Endothelial cell of umbilical vein (primary cell): ENCODE results near the gene TESK2. TPM values are rescaled to one million over a fixed set of nuclear protein-coding genes. Genes with fewer than 3 reads are reported as not detected.

Source experiments
- BruUV-seq: library from RNA; stranded (reverse); fragments of 400-500 nt; replicated peaks from 2 replicates; lab custom pipeline; 2021; lab: Mats Ljungman, UMichigan
- CTCF ChIA-PET: fragments of 300-600, 350-600 bp; sonication (Branson Sonifier 250); formaldehyde crosslinking; loops from one replicate; lab custom pipeline; 2021; ENCODE audit warnings: antibody characterized with exemption, inconsistent platforms; lab: Charles Lee
- POLR2A ChIA-PET: fragments of 300-600, 350-600 bp; sonication (Branson Sonifier 250); formaldehyde crosslinking; loops from one replicate; lab custom pipeline; 2021; ENCODE audit warnings: antibody characterized with exemption, inconsistent platforms; lab: Charles Lee
- DNase-seq: peaks from one replicate; pipeline ENCODE4 v3.0.0-alpha.2; 2011; ENCODE audit warnings: low read depth, low spot score
- FAIRE-seq: peaks from 2 replicates; lab custom pipeline; 2011; peaks lifted over from hg19 to GRCh38; lab: Jason Lieb, UNC
- H2AFZ ChIP-seq: 2 replicates; pipeline ENCODE4 v1.6.0; 2012; ENCODE audit warnings: low read depth, low read length, control low read depth, inconsistent platforms
- H3K27ac ChIP-seq: 2 replicates; pipeline ENCODE4 v1.5.1; 2011; ENCODE audit warnings: low read depth, mild to moderate bottlenecking, control low read depth, low read length, moderate library complexity; ENCODE audit not compliant: insufficient read depth
- H3K27me3 ChIP-seq, 2 experiments: 2 replicates each; pipeline versions ENCODE4 v1.6.0 to v1.6.1; 2011; ENCODE audit warnings: low read length in 2 of 2, mixed read lengths in 1 of 2; ENCODE audit not compliant: control insufficient read depth in 2 of 2, insufficient read depth in 2 of 2
- H3K36me3 ChIP-seq, 2 experiments: 2 replicates in 1 of 2; 3 replicates in 1 of 2; pipeline ENCODE4 v1.5.1; 2011; ENCODE audit warnings: low read length in 2 of 2, mild to moderate bottlenecking in 1 of 2, moderate library complexity in 1 of 2; ENCODE audit not compliant: control insufficient read depth in 2 of 2, insufficient read depth in 2 of 2; ENCODE audit errors: extremely low read depth in 1 of 2
- H3K4me1 ChIP-seq: 3 replicates; pipeline ENCODE4 v1.5.1; 2011; ENCODE audit warnings: mild to moderate bottlenecking, low read length; ENCODE audit not compliant: control insufficient read depth, insufficient read depth; ENCODE audit errors: extremely low read depth
- H3K4me2 ChIP-seq: 2 replicates; pipeline ENCODE4 v1.6.1; 2011; ENCODE audit warnings: low read length, control low read depth, mixed read lengths; ENCODE audit not compliant: insufficient read depth
- H3K4me3 ChIP-seq, 3 experiments: fragments of 200-600 bp in 1 of 3; sonication (generic), shearing (Covaris generic) in 1 of 3; replicated peaks in 1 of 3; 2 replicates each; pipeline ENCODE4 v1.5.1; 2011 to 2016; ENCODE audit warnings: control low read depth in 3 of 3, low read length in 3 of 3, mild to moderate bottlenecking in 2 of 3, inconsistent platforms in 1 of 3, low read depth in 1 of 3, moderate library complexity in 1 of 3; ENCODE audit not compliant: insufficient read depth in 1 of 3
- H3K79me2 ChIP-seq: 2 replicates; pipeline ENCODE4 v1.6.0; 2012; ENCODE audit warnings: low read length, inconsistent platforms; ENCODE audit not compliant: control insufficient read depth, insufficient read depth
- H3K9ac ChIP-seq: replicated peaks from 2 replicates; pipeline ENCODE3; 2011; ENCODE audit warnings: low read length, control low read depth; ENCODE audit not compliant: insufficient read depth; ENCODE audit errors: extremely low read depth
- H3K9me1 ChIP-seq: replicated peaks from 3 replicates; pipeline ENCODE4 v1.6.0; 2011; ENCODE audit warnings: mild to moderate bottlenecking, low read length; ENCODE audit not compliant: control insufficient read depth, insufficient read depth; ENCODE audit errors: extremely low read depth
- H3K9me3 ChIP-seq: replicated peaks from 2 replicates; pipeline ENCODE4 v1.5.1; 2012; ENCODE audit warnings: low read length, inconsistent platforms; ENCODE audit not compliant: control insufficient read depth, insufficient read depth
- H4K20me1 ChIP-seq: replicated peaks from 2 replicates; pipeline ENCODE3; 2011; ENCODE audit warnings: mild to moderate bottlenecking, low read length; ENCODE audit not compliant: control insufficient read depth, insufficient read depth; ENCODE audit errors: extremely low read depth
- CTCF ChIP-seq, 2 donors: IDR thresholded peaks; 1 replicate in 1 of 2; 2 replicates in 1 of 2; pipeline ENCODE4 v1.5.1; 2011; ENCODE audit warnings: low read length in 2 of 2, mild to moderate bottlenecking in 2 of 2, moderate library complexity in 2 of 2, control low read depth in 1 of 2, inconsistent platforms in 1 of 2, low read depth in 1 of 2; ENCODE audit not compliant: insufficient read depth in 1 of 2; ENCODE audit errors: extremely low read depth in 1 of 2
- GATA2 ChIP-seq: IDR thresholded peaks from 2 replicates; pipeline ENCODE4 v1.7.0; 2011; ENCODE audit warnings: low read depth, mild to moderate bottlenecking, moderate library complexity, mixed read lengths, low read length; ENCODE audit not compliant: insufficient read length, insufficient read depth
- JUN ChIP-seq: IDR thresholded peaks from 2 replicates; pipeline ENCODE4 v1.6.1; 2011; ENCODE audit warnings: borderline replicate concordance, low read depth; ENCODE audit not compliant: insufficient read length, insufficient read depth
- MAX ChIP-seq: IDR thresholded peaks from 2 replicates; pipeline ENCODE4 v1.6.1; 2011; ENCODE audit not compliant: insufficient read depth, insufficient read length
- MYC ChIP-seq: IDR thresholded peaks from one replicate; pipeline ENCODE4 v1.6.1; 2011; ENCODE audit warnings: mild to moderate bottlenecking, low read depth, low read length
- POLR2A ChIP-seq: IDR thresholded peaks from 2 replicates; pipeline ENCODE4 v1.6.1; 2012; ENCODE audit warnings: low read depth, mild to moderate bottlenecking, control low read depth, low read length
- dilution Hi-C: fragments of 300-500 bp; cut with MboI; formaldehyde crosslinking; loops from one replicate; pipeline ENCODE4 v1.15.0; 2019; ENCODE audit warnings: low sequenced_read_pairs; ENCODE audit not compliant: extremely low pct_ligation_motif_present
- intact Hi-C: fragments of 100-400 bp; cut with micrococcal nuclease; formaldehyde crosslinking; loops from one replicate; pipeline ENCODE4 v1.10.0; 2022
- polyA plus RNA-seq, 4 experiments: library from polyadenylated mRNA; depleted of rRNA in 3 of 4; stranded (reverse) in 3 of 4; unstranded in 1 of 4; fragments of >200 nt; gene quantifications; 2 replicates each; pipeline versions ENCODE4 v1.2.1 to v1.2.3, GENCODE V29; 2011 to 2012; ENCODE audit warnings: missing spikeins in 1 of 4
- total RNA-seq: library from RNA; stranded (reverse); gene quantifications from 2 replicates; pipeline ENCODE4 v1.2.3, GENCODE V29; 2021

The TESK2 gene
- total and polyA plus RNA-seq, 2 donors (not counting 3 experiments of a cell fraction or from before 2014, with no cell fraction given), result 2.1 to 2.6 TPM

DNA sequence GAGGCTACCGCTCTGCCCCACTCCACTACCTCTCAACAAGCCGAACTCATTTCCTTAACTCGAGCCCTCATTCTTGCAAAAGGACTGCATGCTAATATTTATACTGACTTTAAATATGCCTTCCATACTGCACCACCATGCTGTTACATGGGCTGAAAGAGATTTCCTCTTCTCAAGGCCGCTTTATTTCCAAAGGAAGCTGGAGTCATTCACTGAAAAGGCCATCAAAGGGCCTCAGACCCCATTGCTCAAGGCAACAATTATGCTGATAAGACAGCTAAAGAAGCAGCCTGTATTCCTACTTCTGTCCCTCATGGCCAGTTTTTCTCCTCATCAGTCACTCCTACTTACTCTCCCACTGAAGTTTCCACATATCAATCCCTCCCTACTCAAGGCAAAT, 171.2 kb downstream of the TESK2 start:
- Histone ChIP-seq H2AFZ (no peak overlapping the region), H3K4me2 (no peak overlapping the region), H3K27me3 (peaks cover 0 to 2% of the 10 kb centered on the region in 2 experiments), H3K79me2 (no peaks in the 10 kb centered on the region), H4K20me1 (no peaks in the 10 kb centered on the region), H3K36me3 (no peaks in the 10 kb centered on the region), H3K9me3 (no peaks in the 10 kb centered on the region), H3K9me1 (no peaks in the 10 kb centered on the region), H3K9ac (no peak overlapping the region), H3K4me1 (no peaks in the 10 kb centered on the region), H3K4me3 (no peak overlapping the region), H3K27ac (no peak overlapping the region)
- no TSS peak for BruUV-seq
- DNase-seq (no peak), FAIRE-seq (no peak)
- TF ChIP-seq MAX, result no peak
- TF ChIP-seq CTCF (IDR thresholded peaks at IDR 0.05; ENCODE audit: extremely low read depth in 1 of 2, insufficient read depth in 1 of 2, low read depth in 1 of 2, low read length in 2 of 2), result no peak
- TF ChIP-seq GATA2, result no peak
- intact Hi-C loops, result no loop called here
- CTCF ChIA-PET, result interaction anchor here (1.1 to 1.6 kb wide), 3 partner anchors 9 to 17 kb away, joined by 3 to 6 read pairs (median 4); no protein-coding TSS in a partner anchor
- POLR2A ChIA-PET, result no interaction called here
- dilution Hi-C loops, result no loop called here

GRCh38 chr1:45317166-45317565, 173.8 kb downstream of the TESK2 start:
- BruUV-seq, result no TSS peak
- Histone ChIP-seq H3K79me2 (no peaks in the 10 kb centered on the region), H3K9me3 (no peaks in the 10 kb centered on the region), H3K4me3 (no peak overlapping the region), H2AFZ (no peak overlapping the region), H3K4me2 (no peak overlapping the region), H3K27me3 (peaks cover 0 to 2% of the 10 kb centered on the region in 2 experiments), H3K4me1 (no peaks in the 10 kb centered on the region), H3K36me3 (no peaks in the 10 kb centered on the region), H4K20me1 (no peaks in the 10 kb centered on the region), H3K9me1 (no peaks in the 10 kb centered on the region), H3K9ac (no peak overlapping the region), H3K27ac (no peak overlapping the region)
- DNase-seq, result no peak
- intact Hi-C loops, result no loop called here
- CTCF ChIA-PET, result no interaction called here
- dilution Hi-C loops, result no loop called here
- POLR2A ChIA-PET, result no interaction called here
- no peak for FAIRE-seq
- TF ChIP-seq POLR2A, result no peak
- TF ChIP-seq JUN, result no peak
- TF ChIP-seq MYC, result no peak
- no peak for TF ChIP-seq MAX
- no peak for TF ChIP-seq CTCF (IDR thresholded peaks at IDR 0.05; ENCODE audit: extremely low read depth in 1 of 2, insufficient read depth in 1 of 2, low read depth in 1 of 2, low read length in 2 of 2)
